ENCODE measurements around the gene IRAK2. TPM values are rescaled to one million over a fixed set of nuclear protein-coding genes. Genes with fewer than 3 reads are reported as not detected.
A peak's percentile ranks its signal among the peaks of the same experiment; 100 is the strongest.

IRAK2 gene
- total and polyA plus RNA-seq, 9 donors = 1.1 to 2.3 (median 1.5) TPM

DNA sequence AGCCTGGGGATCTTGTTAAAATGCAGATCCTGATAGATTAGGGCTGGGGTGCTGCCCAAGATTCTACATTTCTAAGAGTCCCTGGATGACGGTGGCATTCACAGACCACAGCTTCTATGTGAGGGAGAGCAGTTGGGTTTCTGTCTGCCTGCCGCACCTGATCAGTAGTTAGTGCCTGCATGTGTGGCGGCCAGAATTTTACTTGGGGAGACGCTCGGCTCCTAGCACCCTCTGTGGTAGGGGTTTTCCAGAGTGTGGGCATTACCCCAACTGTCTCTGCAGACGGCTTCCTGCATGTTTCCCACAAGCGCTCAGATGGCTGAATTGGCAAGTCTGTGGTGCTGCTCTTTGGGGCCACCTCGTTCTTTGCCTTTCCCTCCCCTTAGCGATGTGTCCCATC is 119.8 kb downstream of the IRAK2 start:
- no peak for DNase-seq
- Histone ChIP-seq H3K4me1 (ENCODE audit: insufficient read depth) (no peaks in the 10 kb centered on the region), H3K27me3 (no peaks in the 10 kb centered on the region), H3K36me3 (no peaks in the 10 kb centered on the region), H3K27ac (no peak overlapping the region), H3K4me3 (no peak overlapping the region), H3K9me3 (no peaks in the 10 kb centered on the region)
- intact Hi-C loops (cut with DNase I) = no loop called here
- TF ChIP-seq POLR2A (IDR thresholded peaks at IDR 0.05) = no peak
- TF ChIP-seq, protein P1, sequence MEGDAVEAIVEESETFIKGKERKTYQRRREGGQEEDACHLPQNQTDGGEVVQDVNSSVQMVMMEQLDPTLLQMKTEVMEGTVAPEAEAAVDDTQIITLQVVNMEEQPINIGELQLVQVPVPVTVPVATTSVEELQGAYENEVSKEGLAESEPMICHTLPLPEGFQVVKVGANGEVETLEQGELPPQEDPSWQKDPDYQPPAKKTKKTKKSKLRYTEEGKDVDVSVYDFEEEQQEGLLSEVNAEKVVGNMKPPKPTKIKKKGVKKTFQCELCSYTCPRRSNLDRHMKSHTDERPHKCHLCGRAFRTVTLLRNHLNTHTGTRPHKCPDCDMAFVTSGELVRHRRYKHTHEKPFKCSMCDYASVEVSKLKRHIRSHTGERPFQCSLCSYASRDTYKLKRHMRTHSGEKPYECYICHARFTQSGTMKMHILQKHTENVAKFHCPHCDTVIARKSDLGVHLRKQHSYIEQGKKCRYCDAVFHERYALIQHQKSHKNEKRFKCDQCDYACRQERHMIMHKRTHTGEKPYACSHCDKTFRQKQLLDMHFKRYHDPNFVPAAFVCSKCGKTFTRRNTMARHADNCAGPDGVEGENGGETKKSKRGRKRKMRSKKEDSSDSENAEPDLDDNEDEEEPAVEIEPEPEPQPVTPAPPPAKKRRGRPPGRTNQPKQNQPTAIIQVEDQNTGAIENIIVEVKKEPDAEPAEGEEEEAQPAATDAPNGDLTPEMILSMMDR (IDR thresholded peaks at IDR 0.05) = no peak
- TF ChIP-seq EP300 (IDR thresholded peaks at IDR 0.05) = no peak
- 88 to 90% (median 89%) methylated on average over 9 of the region's 9 CpGs for WGBS, 3 donors

DNA sequence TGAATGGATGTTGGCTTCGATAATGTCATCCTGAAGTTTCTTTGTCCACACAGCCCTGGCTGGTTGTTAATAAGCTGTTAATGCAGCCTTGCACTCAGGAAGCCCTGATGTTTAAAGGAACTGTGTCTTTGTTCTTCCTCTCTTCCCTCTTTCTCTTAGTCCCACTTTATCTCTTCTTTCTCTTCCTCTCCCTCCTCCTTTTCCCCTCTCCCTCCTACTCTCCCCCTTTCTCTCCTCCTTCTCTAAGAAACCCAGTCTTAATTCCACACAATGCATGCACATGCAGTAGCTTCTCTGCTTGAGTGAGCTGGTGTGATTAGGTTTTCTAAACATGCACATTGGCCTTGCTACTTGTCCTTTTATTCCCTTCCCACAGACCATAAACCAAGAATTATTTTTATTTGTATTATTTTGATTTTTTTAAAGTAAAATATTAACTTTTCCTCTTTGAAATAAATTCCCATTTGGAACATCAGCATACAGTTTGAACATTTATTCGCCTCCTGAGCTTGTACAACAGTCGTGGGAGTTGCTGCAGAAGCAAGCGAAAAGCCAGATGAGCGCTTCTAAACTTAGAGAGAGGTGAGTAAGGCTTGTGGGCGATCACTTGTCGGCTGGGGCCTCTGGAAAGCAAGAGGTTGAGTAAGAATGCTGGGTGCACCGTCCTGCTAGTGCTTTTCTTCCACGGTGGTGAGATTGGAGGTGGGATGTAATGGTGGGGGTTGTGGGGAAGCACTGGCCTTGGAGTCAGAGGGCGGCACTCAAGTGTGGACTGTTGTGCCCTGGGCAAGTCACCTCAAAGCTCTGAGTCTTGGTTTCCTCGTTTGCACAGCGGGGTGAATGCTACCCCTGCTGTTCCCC is 120.8 kb downstream of the IRAK2 start:
- H3K27me3 ChIP-seq = no peaks in the 10 kb centered on the region
- 29 to 64% (median 35%) methylated on average over 12 of the region's 12 CpGs for WGBS, 3 donors
- no peaks in the 10 kb centered on the region for H3K36me3 ChIP-seq
- H3K4me1 ChIP-seq (ENCODE audit: insufficient read depth) = no peaks in the 10 kb centered on the region
- no peak overlapping the region for H3K4me3 ChIP-seq
- intact Hi-C loops (cut with DNase I) = no loop called here
- DNase-seq = no peak
- TF ChIP-seq, protein P1 (IDR thresholded peaks at IDR 0.05) = no peak
- TF ChIP-seq EP300 (IDR thresholded peaks at IDR 0.05) (no peak), POLR2A (IDR thresholded peaks at IDR 0.05) (no peak)
- no peak overlapping the region for H3K27ac ChIP-seq
- H3K9me3 ChIP-seq = no peaks in the 10 kb centered on the region

DNA sequence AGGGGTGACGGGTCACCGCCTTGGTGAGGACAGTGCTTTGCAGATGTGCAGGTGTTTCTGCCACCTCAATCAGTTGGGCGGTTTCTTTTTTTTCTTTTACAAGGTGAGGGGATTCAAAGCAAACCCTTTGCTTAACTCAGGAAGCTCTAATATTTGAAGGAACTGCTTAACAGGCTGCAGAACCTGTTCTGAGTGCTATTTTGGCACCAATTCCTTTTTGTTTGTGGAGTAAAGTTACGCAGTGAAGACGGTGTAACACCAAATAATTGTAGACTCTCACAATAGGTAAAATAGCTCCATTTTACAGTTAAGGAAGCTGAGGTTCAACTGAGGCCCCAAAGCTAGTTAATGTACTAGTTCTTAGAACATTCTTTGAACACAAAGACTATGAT is 121.4 kb downstream of the IRAK2 start:
- H3K36me3 ChIP-seq = no peaks in the 10 kb centered on the region
- TF ChIP-seq EP300 (IDR thresholded peaks at IDR 0.05) = no peak
- TF ChIP-seq, protein P1 (IDR thresholded peaks at IDR 0.05) = no peak
- no peak for TF ChIP-seq POLR2A (IDR thresholded peaks at IDR 0.05)
- 90 to 95% (median 93%) methylated on average over 5 of the region's 5 CpGs for WGBS, 3 donors
- intact Hi-C loops (cut with DNase I) = no loop called here
- no peak overlapping the region for H3K4me3 ChIP-seq
- no peak overlapping the region for H3K27ac ChIP-seq
- H3K27me3 ChIP-seq = no peaks in the 10 kb centered on the region
- no peaks in the 10 kb centered on the region for H3K9me3 ChIP-seq
- no peak for DNase-seq
- H3K4me1 ChIP-seq (ENCODE audit: insufficient read depth) = no peaks in the 10 kb centered on the region

DNA sequence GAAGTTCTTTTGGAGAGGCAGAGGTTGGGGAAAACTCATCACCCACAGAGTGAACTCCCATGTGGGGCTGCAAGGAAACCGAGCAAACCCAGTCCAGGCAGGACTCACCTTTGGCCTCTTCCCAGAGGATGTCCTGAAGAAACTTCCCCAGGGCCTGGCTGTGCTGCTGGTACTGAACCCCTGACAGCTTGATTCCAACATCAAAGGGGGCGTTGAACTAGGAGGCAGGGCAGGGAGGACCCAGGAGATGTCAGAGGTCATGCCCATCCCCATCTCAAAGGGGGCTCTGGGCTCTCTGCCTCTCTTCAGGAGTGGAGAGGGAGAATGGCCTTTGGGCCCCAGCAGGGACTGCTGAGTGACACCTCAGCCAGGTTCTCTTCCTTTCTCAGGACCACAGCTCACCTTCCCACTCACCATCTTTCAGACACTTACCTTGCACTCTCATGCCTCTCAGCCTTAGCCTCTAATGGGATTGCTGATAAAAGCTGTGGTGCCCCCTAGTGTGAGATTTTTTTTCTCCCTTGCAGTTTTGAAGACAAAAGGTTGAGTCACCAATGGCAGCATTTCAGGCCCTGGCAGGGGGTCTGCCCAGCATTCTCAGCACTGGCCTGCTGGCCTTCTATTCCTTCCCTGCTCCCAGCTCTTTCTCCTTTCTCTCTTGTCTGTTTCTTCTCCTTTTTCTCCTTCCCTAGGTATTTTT is 122.0 kb downstream of the IRAK2 start:
- peak in 1 of 5 donors; percentile 56 for DNase-seq
- H3K27me3 ChIP-seq = no peaks in the 10 kb centered on the region
- H3K36me3 ChIP-seq = no peaks in the 10 kb centered on the region
- H3K4me1 ChIP-seq (ENCODE audit: insufficient read depth) = no peaks in the 10 kb centered on the region
- H3K9me3 ChIP-seq = no peaks in the 10 kb centered on the region
- H3K27ac ChIP-seq = no peak overlapping the region
- H3K4me3 ChIP-seq = no peak overlapping the region
- intact Hi-C loops (cut with DNase I) = no loop called here
- 74 to 88% (median 82%) methylated on average over 2 of the region's 2 CpGs for WGBS, 3 donors
- TF ChIP-seq, protein P1 (IDR thresholded peaks at IDR 0.05) = no peak
- TF ChIP-seq POLR2A (IDR thresholded peaks at IDR 0.05) (no peak), EP300 (IDR thresholded peaks at IDR 0.05) (no peak)

All from ovary (tissue), 9 donors.